Measurements from ENCODE around the gene SPATA13.

DNA sequence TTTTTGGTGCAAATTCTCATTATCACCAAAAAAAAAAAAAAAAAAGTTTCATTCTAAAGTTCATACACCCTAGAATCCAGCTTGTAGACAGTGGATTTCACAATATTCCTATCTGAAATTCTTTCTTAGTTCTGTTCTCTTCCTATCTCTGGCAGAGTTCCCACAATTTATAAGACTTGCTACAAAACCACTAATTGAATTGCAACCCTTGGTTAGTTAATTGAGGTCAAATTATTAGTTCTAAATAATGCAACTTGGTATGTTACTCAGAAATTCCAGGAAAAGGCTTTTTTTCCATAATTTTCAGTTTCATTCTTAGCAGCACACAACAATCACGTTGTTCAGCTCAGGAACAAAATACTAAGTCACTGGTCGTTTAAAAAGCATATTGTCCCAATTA, 58.5 kb downstream of the SPATA13 start:
- TF ChIP-seq, protein P1, sequence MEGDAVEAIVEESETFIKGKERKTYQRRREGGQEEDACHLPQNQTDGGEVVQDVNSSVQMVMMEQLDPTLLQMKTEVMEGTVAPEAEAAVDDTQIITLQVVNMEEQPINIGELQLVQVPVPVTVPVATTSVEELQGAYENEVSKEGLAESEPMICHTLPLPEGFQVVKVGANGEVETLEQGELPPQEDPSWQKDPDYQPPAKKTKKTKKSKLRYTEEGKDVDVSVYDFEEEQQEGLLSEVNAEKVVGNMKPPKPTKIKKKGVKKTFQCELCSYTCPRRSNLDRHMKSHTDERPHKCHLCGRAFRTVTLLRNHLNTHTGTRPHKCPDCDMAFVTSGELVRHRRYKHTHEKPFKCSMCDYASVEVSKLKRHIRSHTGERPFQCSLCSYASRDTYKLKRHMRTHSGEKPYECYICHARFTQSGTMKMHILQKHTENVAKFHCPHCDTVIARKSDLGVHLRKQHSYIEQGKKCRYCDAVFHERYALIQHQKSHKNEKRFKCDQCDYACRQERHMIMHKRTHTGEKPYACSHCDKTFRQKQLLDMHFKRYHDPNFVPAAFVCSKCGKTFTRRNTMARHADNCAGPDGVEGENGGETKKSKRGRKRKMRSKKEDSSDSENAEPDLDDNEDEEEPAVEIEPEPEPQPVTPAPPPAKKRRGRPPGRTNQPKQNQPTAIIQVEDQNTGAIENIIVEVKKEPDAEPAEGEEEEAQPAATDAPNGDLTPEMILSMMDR (conservative IDR thresholded peaks at IDR 0.05 in 1 of 2, IDR thresholded peaks at IDR 0.05 in 1 of 2; ENCODE audit: low read depth in 1 of 2, low read length in 2 of 2) = no peak
- no peak for TF ChIP-seq EZH2 (IDR thresholded peaks at IDR 0.05; ENCODE audit: low read length, missing control alignments)

All from fibroblast of lung (primary cell).